ENCODE results near the gene MXD1.
"Not testable (repeated sequence)": the region's sequence is repeated elsewhere in the genome, so short reads cannot be mapped to it uniquely, and the experiment has no call there.

MXD1 gene

DNA sequence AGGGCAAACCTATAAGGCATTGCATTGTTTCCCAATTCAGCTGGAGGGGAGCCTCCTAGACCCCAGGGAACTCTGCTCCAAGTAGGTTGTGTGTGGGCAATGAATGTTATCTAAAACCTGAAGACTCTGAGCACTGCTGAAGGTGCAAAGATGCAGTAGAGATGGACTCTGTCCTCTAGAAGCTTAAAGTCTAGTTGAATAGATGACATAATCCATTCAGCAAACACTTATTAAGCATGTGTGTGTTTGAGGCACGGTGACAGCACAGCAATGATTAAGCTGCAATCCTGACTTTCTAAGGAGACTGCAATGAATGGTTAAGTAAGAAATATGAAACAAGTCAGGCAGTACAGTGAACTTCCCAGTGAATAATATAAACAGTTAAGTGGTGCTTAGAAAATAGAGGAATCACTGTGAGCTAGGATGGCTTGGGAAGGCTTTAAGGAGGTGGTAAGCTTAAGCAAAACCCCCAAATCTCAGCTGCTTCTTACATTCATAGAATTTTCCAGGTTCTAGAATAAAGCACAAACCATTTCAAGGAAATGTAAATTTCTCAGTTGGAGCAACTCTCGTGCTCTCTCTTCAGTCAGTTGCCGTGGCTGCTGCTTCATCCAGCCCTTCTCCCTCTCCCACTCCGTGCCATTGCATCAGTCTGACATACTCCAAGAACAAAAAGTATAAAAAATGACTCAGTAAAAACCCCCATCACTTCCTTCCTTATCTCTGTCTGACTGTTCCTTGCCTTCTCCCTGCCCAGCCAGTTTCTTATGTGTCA lies 19.1 kb downstream of the MXD1 start:
- no peak for DNase-seq

DNA sequence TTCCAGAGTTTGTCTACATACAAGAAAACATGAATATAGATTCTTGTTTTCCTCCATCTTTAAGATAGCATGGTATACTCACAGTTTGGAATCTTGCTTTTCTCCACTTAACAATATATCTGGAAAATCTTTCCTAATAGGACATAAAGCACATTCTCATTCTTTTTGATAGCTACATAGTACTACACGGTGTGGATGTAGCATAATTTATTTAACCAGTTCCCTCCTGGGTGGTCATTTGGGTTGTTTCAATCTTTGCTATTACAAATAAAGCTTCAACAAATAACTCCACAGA lies 19.7 kb downstream of the MXD1 start:
- DNase-seq = no peak

DNA sequence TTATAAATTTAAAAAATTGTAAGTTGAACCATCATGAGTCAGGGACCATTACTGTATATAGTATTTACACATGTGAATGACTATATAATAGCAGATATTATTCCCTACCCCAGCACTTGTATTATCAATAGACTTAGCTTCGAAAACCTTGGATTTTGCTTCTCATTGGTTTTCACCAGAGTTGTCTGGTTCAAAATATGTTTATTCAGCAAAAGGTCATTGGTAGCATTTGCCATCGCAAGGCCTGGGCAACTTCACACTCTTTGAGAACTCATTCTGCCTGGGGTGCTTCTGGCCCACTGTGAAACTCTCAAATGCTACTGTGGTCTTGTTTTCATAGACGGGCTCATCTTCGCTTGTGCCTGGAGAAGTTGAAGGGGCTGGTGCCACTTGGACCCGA lies 20.1 kb downstream of the MXD1 start:
- no peak for DNase-seq

DNA sequence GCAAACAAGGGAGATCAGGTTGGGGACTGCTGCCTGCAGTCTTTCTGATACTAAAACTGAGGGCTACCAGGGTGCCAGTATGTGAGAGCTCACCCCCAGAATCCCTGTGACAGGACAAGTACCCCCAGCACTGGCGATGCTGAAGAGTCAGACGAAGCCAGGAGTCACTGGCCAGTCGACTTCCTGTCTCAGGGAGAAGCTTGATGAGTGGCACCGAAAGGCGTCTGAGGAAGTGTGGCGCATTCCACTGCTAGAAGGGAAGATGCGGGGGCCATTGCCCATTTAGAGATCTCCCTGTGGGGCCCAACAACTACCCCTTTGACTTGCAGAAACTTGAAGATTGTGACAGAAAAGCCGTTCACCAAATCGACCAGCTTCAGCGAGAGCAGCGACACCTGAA lies 22.0 kb downstream of the MXD1 start:
- DNase-seq = no peak

DNA sequence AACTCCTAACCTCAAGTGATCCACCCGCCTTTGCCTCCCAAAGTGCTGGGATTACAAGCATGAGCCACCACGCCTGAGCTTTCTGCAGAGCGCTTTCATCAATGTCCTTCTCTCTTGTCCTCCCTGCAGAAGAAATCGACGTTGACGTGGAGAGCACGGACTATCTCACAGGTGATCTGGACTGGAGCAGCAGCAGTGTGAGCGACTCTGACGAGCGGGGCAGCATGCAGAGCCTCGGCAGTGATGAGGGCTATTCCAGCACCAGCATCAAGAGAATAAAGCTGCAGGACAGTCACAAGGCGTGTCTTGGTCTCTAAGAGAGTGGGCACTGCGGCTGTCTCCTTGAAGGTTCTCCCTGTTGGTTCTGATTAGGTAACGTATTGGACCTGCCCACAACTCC lies 23.1 kb downstream of the MXD1 start:
- no peak for DNase-seq

DNA sequence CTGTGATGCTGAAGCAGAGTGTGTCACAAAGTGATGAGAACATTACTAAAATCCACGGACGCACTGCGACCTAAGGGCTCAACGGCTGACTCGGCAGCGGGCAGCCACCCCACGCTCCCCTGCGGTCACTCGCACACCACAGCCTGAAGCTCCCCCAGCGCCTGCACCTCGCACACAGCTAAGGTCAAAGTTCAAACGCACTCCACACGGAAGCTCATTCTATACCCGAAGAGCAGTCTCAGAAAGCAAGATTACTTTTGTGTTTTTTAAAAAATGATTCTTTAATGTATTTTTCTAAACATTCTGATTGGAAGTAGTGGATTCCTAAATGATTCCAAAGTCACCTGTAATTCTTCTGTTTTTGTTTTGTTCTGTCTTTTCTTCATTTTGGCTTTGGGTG lies 24.8 kb downstream of the MXD1 start:
- no peak for DNase-seq

DNA sequence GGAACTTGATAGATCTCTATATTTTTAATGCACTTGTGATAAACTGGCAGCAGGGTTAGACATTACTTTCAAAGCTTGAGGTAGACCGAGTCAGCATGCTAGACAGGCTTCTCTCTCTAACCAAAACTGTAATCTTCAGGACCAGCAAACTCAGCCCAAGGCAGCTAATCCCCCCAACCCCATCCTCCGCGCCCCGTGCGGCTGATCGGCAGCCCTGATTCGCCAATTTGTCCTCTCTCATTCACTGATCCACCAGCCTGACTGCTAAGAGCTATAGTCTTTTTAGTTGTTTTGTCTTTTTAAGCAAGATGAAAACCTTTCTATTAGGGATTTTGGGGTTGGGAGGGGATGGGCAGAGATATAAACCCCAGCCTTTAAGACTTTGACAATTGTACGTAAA lies 25.8 kb downstream of the MXD1 start:
- DNase-seq = no peak

DNA sequence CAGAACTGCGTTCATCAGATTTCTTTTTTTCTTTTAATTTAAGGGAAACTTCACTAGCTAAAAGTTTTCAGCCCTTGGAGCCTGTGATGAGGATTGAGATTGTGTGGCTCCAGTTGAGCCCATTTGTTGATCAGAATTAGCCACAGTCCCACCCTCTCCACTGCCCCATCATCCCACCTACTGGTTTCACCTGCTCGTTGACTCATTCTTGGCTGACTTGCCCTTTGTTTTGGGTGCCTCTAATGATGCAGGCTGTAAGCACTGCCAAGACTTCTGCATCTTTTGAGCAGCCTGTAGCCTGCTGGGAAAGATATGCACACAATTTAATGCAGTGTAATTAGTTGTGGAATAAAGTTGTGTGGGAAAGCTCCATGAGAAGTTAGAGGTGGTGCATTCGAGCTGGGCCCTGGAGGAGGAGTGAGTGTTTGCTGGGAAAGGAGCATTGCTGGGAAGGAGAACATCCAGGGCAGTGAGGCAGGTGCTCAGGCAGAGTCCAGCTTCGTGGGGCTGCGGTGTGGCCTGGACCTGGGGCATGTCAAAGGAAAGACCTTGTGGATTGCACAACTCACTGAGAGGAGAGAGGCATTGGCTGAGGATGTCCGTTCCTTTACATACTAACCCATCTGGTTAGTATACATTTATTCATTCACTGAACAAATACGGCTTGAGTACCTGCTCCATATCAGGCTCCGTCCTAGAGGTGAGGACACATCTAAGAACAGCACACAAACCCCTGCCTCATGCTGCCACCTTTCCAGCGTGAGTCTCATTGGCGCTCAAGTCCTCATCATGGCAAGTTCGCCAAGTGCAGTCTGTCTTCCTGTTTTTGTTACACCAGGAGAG lies 28.3 kb downstream of the MXD1 start:
- no peak for DNase-seq

DNA sequence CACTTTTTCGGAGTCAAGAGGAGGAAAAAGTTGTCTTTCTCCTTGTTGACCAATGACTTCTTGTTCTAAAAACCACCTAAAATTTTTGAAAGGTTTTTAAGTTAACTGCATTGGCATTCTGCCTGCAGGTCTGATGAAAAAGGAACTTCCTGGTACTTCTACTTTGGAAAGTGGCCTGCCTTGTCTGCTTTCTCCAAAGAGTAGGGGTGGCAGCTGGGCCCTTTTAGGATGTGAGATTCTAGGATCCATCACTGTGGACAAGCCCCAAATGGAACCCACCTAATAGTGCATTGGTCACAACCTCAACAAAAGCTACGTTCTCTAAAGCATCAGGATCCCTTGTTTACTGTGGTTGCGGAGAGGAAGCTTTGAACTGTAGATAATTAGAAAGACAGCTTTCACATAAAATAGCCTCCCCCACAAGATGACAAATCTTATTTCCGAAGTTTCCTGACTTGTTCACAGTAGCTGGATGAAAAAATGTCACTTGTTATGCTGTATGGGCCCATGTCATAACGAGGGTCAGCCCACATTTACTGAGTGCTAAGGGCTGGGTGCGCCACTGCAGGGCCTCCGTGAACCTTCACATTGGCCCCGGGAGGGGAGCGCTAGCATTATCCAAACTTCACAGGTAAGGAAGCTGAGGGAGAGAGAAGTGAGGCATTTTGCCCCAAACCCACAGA lies 29.1 kb downstream of the MXD1 start:
- DNase-seq = peak; percentile 74

DNA sequence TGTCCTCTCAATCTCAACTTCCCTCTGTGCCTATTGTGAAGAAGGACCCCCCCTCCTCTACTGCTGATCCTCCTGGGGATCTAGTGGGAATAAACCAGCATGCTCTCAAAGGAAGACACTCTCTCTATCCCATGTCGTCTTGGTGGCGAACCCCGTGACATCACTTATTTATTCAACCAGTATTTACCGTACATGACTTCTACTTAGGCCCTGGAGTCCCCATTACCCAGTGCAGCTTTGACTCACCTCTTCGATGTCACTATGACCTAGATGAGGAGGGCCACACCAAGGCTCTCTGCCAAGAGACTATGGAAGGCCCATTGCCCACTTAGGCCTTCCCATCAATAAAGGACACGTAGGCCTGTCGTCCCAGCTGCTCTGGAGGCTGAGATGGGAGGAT lies 29.8 kb downstream of the MXD1 start:
- no peak for DNase-seq

DNA sequence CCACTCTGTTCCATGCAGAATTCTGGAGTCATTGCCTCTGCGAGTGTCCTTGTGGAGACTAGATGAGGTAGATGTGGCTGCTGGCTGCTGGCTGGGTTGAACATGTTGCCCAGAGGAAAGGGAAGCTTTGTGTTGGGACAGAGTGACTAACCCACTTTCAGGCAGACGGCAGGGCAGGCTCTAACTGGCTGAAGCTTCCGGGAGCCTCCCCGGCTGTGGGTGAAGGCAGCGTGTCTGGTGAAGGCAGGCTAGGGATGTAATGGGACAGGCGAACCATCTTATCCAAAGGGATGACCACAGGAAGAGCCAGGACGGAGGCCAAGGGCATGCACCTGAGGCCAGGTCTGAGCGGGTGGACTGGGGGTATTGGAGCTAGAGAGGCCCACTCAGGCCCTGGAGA lies 30.5 kb downstream of the MXD1 start:
- DNase-seq = no peak

DNA sequence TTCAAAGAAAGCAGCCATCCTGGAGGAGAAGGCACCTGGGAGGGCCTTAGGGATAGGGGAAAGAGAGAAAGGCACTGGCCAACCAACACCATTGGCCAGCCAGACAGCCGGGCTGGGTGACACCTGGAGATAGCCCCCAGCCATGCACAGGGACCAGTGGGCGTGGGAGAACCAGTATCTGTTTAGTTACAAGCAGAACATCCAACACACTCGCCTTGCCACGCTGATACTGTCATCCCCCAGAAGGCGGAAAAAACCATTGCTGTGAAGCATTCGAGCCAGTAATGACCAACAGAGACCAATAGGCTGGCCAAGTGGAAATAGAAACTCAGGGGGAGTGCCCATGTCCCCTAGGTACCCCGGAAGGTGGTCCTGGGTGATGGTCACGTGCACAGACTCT lies 31.0 kb downstream of the MXD1 start:
- no peak for DNase-seq

DNA sequence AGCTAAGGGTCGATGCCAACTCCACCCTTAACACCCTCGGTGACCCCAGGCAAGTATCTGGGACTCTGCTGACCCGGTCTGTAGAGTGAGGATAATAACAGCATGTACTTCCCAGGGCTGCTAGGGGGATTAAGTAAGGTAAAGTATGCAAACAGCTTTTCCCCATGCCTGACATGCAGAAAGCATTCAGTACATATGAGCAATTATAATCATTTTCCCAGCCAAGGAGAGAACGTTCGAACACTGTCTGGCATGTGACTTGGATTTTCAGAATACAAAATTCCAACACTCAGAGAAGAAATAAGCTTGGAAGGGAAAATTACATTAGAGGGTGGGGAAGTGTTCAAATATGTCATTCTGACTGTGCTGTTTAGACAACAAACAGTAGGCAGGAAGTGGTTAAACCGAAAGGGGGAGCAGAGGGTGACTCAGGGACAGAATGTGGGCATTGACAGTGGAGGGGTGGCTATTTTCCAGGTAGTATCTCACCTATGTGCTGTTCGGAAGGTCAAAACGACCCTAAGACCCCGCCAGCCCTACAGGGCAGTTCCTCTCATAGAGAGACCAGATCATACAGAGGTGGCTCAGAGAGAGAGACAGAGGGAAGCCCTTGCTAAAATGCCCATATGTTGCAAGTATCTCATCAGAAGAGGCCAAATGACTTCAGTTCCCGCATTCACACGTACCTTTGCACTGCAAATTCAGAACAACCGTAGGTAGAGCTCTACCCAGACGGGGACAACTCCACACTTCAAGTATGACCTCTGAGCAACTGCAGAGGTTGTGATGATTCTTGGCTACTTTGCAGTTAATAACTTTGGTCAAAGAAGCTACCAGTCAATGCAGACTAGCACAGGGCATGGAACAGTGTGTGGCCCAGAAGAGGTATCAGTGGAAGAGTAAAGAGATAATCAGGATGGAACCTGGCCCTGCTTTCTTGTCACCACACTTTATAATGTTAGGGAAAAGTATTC lies 31.7 kb downstream of the MXD1 start:
- DNase-seq = peak; percentile 35

DNA sequence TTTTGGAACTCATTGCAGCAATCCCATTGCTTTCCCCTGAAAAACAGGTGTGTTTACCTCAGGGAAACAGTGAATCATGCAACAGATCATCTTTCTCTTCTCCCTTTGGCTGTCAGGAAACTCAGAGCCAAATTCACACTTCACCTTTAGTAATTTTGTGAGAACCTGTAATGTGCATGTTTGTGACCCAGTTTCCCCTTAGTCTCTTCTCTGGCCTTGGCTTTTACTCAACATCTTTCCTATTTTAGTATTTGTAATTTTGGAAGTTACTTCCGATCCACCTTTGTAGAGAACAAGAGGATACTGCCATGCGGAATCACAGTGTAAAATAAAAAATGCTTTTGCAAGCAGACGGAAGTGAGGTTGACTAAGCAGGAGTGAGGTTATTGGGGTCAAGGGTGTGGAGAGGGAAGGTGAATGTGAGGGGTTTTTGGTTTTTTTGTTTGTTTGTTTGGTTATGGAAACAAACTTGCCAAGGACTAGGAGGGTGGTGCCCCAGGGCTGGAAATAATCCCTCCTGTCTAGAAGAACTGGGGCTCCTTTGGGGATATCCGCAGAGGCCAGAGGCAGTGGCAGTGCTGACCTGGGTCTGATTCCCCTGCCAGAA lies 32.5 kb downstream of the MXD1 start:
- DNase-seq = no peak

DNA sequence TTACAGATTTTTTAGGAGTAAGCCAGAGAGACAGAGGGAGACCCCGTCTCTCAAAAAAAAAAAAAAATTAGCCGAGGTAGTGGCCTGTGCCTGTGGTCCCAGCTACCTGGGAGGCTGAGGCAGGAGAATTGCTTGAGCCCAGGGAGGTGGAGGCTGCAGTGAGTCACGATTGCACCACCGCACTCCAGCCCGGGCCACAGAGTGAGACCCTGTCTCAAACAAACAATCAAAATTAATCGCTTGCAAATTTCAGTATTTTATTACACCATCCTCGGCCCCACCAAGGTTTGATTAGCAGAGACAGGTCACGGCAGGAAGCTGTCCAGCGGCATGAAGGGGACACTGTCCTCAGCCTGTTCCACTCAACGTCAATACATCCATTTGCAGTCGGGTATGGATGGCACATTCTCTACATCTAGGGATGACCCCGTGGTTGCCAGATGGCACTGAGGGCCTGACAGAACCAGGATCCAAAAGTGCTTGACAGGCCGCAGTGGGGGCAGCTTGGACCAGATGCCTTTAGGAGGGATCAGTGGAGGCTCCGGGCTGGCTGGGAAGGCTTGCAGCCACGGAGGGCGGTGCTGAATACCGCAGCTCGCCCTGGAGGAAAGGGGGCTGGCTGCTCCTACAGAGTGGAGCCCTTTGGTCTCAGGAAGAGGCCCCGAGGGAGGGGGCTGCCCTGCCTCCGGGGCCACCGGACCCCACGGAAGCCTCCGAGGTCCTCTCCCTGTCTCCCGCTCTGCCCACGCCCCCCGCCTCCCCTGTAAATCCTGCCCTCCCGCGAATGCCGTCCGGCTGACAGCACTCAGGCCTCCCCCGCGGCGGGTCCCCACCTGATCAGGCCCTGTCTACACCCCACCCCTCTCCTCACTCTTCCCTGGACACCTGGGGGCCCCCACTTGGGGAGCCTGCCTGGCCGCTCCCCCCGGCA lies 33.4 kb downstream of the MXD1 start:
- no peak for DNase-seq

DNA sequence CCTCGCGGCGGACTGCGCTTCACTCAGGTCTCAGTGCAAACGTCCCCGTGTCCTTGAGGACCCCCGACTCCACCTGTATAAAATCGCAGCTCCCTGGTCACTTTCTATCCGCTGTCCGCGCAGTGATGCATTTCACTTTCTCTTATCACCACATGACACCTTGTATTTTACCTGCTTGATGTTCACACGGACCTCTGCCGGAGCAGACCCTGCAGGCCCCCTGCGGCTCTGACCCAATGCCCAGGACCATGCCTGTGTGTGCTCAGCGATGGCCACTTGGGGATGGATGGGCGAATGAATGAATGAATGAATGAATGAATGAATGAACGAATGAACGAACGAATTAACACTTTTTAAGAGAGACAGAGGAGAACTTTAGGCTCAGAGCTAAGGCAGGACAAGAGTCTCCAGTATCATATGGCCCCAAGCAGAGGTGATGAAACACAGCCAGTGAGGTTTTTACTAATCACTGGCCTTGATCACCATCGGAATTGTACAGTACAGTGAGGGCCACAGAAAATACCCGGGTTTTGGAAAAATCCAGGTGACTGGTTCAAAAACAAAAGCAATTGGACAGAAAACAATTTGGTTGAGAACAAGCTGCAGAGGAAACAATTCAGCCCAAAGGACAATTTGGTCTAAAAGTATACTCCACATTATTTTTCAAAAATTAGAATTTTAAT lies 34.2 kb downstream of the MXD1 start:
- DNase-seq = no peak

DNA sequence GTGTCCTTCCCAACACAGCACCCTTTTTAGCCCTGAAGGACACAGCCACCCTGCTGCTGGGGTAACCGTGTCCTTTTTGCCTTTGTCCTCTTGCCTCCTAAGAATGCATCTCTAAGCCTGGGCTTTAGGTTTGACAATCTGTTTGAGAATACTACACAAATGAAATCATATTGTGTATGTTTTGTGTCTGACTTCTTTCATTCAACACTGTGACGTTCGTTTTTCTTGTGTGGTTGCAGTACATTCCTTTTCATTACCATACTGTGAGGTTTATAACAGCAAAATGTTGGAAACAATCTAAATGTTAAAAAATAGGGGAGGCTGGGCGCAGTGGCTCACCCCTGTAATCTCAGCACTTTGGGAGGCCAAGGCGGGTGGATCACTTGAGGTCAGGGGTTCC lies 35.3 kb downstream of the MXD1 start:
- no peak for DNase-seq

DNA sequence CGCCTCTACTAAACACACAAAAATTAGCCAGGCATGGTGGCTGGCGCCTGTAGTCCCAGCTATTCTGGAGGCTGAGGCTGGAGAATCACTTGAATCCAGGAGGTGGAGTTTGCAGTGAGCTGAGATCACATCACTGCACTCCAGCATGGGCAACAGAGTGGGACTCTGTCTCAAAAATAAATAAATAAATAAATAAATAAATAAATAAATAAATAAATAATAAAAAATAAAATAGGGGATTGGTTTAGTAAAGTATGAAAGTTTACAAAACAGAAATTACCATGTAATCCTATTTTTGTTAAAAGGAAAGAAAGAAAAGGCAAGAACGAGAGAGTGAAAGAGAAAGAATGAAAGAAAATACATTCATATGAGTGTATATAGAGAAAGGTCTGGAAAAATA lies 35.8 kb downstream of the MXD1 start:
- not testable (repeated sequence) for DNase-seq

DNA sequence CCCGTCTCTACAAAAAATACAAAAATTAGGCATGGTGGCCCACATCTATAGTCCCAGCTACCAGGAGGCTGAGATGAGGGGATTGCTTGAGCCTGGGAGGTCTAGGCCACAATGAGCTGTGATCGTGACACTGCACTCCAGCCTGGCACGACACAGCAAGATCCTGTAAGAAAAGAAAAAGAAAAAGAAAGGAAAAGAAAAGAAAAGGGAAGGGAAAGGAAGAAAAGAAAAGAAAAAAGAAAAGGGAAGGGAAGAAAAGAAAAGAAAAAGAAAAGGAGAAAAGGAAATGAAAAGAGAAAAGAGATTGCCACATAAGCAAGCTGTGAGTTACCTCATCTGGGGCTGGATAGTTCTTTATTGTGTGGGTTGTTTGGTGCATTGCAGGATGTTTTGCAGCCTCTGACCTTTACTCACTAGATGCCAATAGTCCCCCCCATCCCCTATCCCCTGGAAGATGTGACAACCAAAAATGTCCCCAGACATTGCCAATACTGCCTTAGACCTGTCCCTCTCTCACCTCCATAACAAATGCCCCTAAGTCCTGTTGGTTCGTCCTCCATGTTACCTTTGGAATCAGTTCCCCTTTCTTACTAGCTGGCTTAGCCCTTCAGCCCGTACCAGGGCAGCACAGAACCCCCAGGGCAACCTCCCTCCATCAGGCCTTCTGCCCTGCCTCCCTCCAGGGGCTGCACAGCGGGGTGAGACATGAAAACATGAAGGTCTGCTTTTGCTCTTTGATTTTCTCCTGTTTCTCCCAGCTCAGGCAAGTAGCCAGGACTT lies 37.6 kb downstream of the MXD1 start:
- DNase-seq = no peak

DNA sequence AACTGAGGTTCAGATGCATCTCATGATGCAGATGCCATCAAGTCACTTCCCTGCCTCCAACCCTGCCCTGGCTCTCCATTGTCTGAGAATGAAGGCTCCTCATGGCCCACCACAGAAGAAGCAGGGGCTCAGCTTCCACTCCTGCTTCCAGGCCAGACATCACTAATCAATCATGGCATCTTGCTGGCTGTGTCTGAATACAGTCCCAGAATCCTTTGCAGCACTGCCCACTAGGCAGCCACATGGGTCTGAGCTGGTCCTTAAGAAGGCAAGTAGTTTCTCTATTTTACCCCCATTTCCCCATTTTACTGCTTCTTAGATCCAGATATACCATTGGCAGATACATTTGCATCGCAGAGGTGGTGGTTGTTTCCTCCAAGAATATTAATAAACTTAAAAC lies 39.2 kb downstream of the MXD1 start:
- no peak for DNase-seq
